Measurements from ENCODE around the gene HOXB8. TPM values are rescaled to one million over a fixed set of nuclear protein-coding genes. Genes with fewer than 3 reads are reported as not detected.

HOXB8 gene
- total and polyA plus RNA-seq, 12 donors = 0.55 TPM; not detected in 11

DNA sequence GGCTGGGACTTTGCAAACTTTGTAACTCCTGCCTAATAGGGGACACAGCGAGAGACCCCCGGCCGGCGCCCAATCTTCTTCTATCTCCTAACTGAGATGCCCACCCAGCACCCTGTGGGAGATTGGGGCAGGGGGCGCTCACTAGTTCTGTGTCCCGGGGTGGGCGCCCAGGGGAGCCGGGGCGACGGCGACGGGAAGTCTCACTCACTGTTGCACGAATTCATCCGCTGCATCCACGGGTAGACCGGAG, 17.6 kb downstream of the HOXB8 start:
- 2 to 3% methylated on average over 15 to 16 of the region's 16 CpGs for WGBS, 2 donors
- Histone ChIP-seq H3K4me3 (peak overlapping the region; percentile 24 to 56 (median 40)), H3K27me3 (peaks cover 69 to 100% (median 98%) of the 10 kb centered on the region in 7 donors), H3K4me1 (peaks cover 3 to 55% (median 25%) of the 10 kb centered on the region in 9 donors), H3K27ac (peak overlapping the region in 5 of 10 donors; percentile 3 to 71 (median 34)), H3K9me3 (no peaks in the 10 kb centered on the region), H3K36me3 (no peaks in the 10 kb centered on the region)
- TF ChIP-seq, protein P1, sequence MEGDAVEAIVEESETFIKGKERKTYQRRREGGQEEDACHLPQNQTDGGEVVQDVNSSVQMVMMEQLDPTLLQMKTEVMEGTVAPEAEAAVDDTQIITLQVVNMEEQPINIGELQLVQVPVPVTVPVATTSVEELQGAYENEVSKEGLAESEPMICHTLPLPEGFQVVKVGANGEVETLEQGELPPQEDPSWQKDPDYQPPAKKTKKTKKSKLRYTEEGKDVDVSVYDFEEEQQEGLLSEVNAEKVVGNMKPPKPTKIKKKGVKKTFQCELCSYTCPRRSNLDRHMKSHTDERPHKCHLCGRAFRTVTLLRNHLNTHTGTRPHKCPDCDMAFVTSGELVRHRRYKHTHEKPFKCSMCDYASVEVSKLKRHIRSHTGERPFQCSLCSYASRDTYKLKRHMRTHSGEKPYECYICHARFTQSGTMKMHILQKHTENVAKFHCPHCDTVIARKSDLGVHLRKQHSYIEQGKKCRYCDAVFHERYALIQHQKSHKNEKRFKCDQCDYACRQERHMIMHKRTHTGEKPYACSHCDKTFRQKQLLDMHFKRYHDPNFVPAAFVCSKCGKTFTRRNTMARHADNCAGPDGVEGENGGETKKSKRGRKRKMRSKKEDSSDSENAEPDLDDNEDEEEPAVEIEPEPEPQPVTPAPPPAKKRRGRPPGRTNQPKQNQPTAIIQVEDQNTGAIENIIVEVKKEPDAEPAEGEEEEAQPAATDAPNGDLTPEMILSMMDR (IDR thresholded peaks at IDR 0.05) = no peak
- ATAC-seq (peak in 1 of 8 donors; percentile 33), DNase-seq (no peak)
- intact Hi-C loops (cut with DNase I) = loop anchor here in 3 of 10 donors (10.0 kb wide), 2 partner anchors 253 to 263 kb away; no protein-coding TSS in a partner anchor

DNA sequence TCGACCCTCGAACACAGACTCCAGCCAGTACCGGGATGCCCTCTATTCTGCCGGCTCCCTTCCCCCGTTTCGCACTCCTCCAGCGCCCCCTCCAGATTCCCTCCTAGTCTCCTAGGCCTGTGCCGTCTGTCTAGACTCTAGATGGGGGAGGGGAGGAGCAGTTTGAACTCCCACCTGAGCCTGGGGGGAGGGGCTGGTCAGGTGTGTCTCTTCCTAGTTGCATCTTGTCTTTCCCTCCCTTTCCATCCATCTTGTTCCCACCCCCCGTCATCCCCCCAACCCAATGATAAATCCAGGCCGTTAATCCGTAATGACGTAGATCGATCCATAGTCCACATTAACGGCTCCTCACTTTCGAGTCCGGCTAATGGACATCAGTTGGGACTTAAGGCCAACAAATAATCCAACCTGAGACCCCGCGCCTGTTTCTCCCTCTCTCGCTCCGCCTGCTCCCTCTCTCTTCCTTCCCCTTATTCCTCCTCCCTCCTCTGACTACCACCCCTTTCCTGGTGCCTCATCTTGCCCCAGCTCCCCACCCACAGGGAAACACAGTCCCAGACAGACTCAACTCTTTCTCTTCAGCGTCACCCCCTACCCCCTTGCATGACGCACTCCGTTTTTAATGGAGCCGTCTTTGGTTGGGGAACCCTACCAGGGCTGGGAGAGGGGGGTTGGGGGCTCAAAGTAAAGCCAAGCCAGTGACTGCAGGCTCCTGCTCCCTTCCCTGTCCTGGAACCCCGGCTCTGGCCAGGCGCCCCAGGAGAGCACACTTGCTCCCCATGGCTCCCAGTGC, 18.2 kb downstream of the HOXB8 start:
- WGBS, 2 donors = 7 to 9% methylated on average over 23 to 26 of the region's 26 CpGs
- ATAC-seq (no peak), DNase-seq (no peak)
- Histone ChIP-seq H3K9me3 (no peaks in the 10 kb centered on the region), H3K4me1 (peaks cover 3 to 55% (median 22%) of the 10 kb centered on the region in 9 donors), H3K4me3 (peak overlapping the region; percentile 24 to 56 (median 40)), H3K27ac (peak overlapping the region in 2 of 10 donors; percentile 34 to 71), H3K36me3 (no peaks in the 10 kb centered on the region), H3K27me3 (peaks cover 69 to 100% (median 98%) of the 10 kb centered on the region in 7 donors)
- intact Hi-C loops (cut with DNase I) = loop anchor here in 3 of 10 donors (10.0 kb wide), 2 partner anchors 252 to 262 kb away; no protein-coding TSS in a partner anchor
- TF ChIP-seq, protein P1 (IDR thresholded peaks at IDR 0.05) = no peak

DNA sequence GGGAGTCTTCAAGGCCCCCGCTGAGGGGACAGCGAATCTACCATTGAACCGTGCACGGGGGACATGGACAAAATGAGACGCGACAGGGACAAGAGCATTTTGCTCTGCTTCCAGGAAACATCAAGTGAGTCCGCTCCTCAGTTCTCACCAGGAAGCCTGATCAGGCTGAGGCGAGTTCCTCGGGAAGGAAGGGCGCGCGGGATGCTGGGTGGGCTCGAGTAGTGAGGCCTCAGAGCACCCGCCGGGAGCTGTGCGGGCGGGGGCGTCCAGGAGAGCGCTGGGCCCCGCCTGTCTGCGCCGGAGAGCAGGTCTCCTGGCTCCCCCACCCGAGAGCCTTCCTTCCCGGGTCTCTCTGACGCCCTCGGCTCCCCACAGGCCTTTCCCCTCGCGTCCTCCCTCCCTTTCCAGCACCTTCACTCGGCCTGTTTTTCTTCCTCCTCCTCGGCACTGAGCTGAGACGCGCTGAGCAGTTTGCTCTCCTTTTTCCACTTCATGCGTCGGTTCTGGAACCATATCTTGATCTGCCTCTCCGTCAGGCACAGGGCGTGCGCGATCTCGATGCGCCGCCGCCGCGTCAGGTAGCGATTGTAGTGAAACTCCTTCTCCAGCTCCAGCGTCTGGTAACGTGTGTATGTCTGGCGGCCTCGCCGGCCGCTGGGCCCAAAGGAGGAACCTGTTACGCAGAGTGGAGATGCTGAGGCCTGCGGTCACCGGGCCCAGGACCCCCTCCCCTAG, 18.9 kb downstream of the HOXB8 start:
- no peaks in the 10 kb centered on the region for H3K36me3 ChIP-seq
- no peak for ATAC-seq
- H3K4me3 ChIP-seq = peak overlapping the region in 3 of 10 donors; percentile 3 to 56 (median 56)
- TF ChIP-seq, protein P1 (IDR thresholded peaks at IDR 0.05) = no peak
- no peak overlapping the region for H3K27ac ChIP-seq
- DNase-seq = no peak
- intact Hi-C loops (cut with DNase I) = loop anchor here in 3 of 10 donors (10.0 kb wide), 2 partner anchors 251 to 261 kb away; no protein-coding TSS in a partner anchor
- no peaks in the 10 kb centered on the region for H3K9me3 ChIP-seq
- H3K4me1 ChIP-seq = peaks cover 3 to 52% (median 22%) of the 10 kb centered on the region in 9 donors
- WGBS, 2 donors = 5 to 8% methylated on average over 51 to 54 of the region's 54 CpGs
- H3K27me3 ChIP-seq = peaks cover 66 to 100% (median 98%) of the 10 kb centered on the region in 7 donors

DNA sequence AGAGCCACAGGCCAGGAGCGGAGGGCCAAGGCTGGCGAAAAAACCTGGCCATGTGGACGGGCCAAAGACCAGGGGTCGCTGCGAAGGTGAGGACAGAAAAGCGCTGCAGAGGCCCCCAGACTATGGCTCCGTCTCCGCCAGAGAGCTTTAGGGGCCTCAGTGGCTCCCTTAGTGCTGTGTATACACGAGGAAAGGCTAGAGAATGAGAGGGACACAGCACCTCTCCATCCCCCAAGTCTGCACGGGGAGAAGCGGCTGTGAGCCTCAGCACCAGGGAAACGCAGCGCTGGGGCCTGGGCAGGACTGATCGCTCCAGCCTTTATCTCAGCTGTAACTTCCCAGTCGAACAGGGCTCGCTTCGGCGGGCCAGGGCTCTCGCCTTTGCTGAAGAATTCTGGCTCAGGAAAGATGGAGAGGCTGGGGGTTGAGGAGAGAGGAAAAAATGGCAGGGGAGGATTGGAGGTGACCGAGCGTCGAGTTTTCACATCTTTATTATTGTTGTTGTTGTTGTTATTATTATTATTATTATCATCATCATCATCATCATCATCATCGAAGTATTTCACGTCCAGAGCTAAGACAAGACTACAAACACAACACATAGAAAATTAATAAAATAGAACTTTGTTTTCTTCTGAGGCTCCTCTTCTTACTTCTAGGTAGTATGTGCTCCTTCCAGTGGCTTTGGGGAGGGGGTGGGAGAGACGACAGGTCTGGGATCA, 19.7 kb downstream of the HOXB8 start:
- Histone ChIP-seq H3K9me3 (no peaks in the 10 kb centered on the region), H3K4me1 (peaks cover 3 to 52% (median 22%) of the 10 kb centered on the region in 9 donors), H3K36me3 (no peaks in the 10 kb centered on the region), H3K27me3 (peaks cover 61 to 100% (median 100%) of the 10 kb centered on the region in 7 donors), H3K4me3 (no peak overlapping the region), H3K27ac (no peak overlapping the region)
- WGBS, 2 donors = 28 to 30% methylated on average over 25 of the region's 25 CpGs
- intact Hi-C loops (cut with DNase I) = loop anchor here in 3 of 10 donors (10.0 kb wide), 2 partner anchors 251 to 261 kb away; no protein-coding TSS in a partner anchor
- TF ChIP-seq, protein P1 (IDR thresholded peaks at IDR 0.05) = no peak
- no peak for ATAC-seq
- no peak for DNase-seq
